Body of pancreas (tissue), 4 donors: ENCODE results near the gene ZBTB47.

Experiments
- CTCF ChIP-seq, 7 experiments: fragments of 450-650 bp in 4 of 7; fragments of 200-600 bp in 3 of 7; sonication (generic) in 3 of 7; IDR thresholded peaks; one replicate each; pipeline ENCODE4 v1.5.1; 2016 to 2019; ENCODE audit warnings: antibody characterized with exemption in 7 of 7
- POLR2A ChIP-seq, 3 donors: fragments of 450-650 bp; IDR thresholded peaks; one replicate each; pipeline ENCODE4 v1.6.1; 2016; ENCODE audit warnings: antibody characterized with exemption in 3 of 3, mild to moderate bottlenecking in 2 of 3

DNA sequence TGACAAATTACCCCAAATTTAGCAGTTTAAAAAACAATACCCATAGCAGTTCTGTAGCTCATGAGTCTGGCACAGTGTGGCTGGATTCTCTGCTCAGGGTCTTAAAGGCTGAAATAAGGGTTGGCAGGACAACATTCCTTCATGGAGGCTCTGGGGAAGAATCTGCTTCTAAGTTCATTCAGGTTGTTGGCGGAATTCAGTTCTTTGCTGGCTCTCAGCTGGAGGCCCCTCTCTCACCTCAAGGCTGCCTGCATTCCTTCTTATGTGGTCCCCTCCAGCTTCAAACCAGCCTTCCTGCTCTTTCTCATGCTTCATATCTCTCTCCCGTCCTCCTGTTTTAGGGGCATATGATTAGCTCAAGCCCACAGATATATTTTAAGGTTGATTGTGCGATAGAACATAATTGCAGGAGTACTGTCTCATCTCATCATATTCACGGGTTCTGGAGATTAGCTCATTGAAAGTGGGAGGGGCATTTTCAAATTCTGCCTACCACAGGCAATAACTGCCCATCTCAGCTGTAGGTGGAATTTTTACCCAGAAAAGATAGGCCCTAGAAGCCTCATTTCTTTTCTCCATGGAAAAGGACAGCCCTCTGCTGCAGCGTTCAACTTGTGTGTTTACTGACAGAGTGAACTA is 5.6 kb upstream of the ZBTB47 start:
- TF ChIP-seq CTCF (IDR thresholded peaks at IDR 0.05) (no peak), POLR2A (IDR thresholded peaks at IDR 0.05) (no peak)
